Measurements from ENCODE around the gene TBC1D22A.

GRCh38 chr22:46996595-46997310, 234.3 kb downstream of the TBC1D22A start:
- TF ChIP-seq CTCF (IDR thresholded peaks at IDR 0.05) = no peak
- TF ChIP-seq POLR2A (IDR thresholded peaks at IDR 0.05) = no peak
- no peak for TF ChIP-seq EP300 (IDR thresholded peaks at IDR 0.05)

Data from gastroesophageal sphincter (tissue), 3 donors.